Measurements from ENCODE around the gene ATP5IF1. TPM values are rescaled to one million over a fixed set of nuclear protein-coding genes. Genes with fewer than 3 reads are reported as not detected.

Gene ATP5IF1
- total RNA-seq = 163 and 168 TPM in 2 replicates

DNA sequence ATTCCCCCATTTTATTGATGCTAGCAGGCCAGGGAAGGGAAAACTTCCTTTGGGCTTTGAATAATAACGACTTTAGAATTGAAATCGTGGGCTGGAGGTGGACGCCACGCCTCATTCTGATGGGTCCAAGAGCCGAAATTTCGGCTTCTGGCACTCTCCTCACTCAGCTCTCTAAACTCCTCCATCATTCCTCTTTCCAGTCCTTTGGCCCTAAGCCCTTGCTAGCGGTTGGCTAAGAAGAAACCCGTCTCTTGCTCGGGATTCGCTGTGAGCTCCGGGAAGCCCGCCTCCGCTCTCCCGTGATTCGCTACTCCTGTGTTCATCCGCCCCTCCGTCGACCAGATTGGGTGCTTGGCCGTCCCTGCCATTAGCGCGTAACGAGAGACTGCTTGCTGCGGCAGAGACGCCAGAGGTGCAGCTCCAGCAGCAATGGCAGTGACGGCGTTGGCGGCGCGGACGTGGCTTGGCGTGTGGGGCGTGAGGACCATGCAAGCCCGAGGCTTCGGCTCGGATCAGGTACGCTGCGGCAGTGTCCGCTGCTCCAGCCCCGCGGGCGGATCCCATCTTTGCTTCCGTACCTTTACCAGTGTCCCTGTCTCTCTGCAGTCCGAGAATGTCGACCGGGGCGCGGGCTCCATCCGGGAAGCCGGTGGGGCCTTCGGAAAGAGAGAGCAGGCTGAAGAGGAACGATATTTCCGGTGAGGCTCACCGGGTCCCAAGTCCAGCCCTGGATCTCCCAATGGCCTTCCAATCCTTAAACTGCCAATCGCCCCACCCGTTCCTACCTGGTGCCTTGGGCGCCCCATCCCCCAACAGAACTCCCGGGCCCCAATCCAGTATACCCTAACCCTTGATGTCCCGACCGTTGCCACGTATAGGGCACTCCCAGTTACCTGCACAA lies at the start of gene ATP5IF1:
TSS of gene ATP5IF1 (plus strand) at position 370 of the 901 bp plus-strand sequence. CDS start at position 430, 60 bp downstream.

DNA sequence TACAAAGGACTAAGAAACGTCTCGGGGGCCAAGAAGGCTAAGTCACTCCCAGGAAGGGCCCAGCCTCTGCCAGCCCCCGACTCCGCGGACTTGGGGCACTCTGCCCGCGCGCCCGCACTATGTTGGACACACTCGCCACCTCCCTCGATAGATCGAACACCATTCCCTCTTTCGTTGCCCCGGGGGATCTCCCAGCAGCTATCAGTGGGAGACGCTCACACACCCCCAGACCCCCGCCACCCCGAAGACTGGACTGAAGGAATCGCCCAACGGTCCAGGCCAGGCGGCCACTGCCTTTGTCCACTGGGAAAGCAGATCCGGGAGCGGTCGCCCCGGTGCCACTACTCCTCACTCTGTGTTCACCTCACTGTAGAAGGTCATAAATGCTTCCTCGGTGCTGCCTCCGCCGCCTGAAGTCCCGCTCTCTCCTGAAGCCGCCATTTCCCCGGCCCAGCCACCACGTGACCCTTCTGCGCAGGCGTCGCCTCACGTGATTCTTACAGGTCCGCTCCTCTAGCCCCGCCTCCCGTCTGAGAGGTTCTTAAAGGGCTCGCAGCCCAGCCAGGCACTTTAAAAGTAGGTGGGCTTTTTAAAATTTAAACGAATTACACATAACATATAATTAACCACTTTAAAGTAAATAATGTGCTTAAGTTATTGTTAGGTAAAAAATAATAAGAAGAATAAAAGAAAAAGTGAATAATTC lies 3.2 kb upstream of the ATP5IF1 start, which contains the start of gene DNAJC8:
TSS of gene DNAJC8 (minus strand) at position 472 of the 706 bp plus-strand sequence. CDS start at position 441, 31 bp downstream.

GRCh38 chr1:28259252-28259933 lies 23.5 kb downstream of the ATP5IF1 start, which contains the start of gene SESN2:
Gene SESN2, plus strand, starts transcription at chr1:28259518. Its CDS starts 330 bp downstream, at chr1:28259848.

Other genes with a start within 250 kb of the ATP5IF1 start
- gene EYA3, start 147.5 kb upstream of the ATP5IF1 start, total RNA-seq = 7.7 and 11.6 TPM in 2 replicates
- gene PTAFR, start 59.4 kb upstream of the ATP5IF1 start, total RNA-seq = 7.5 and 8.7 TPM in 2 replicates
- gene DNAJC8, start 3.1 kb upstream of the ATP5IF1 start, total RNA-seq = 37.1 and 54.9 TPM in 2 replicates
- gene SESN2, start 23.4 kb downstream of the ATP5IF1 start, total RNA-seq = 21.9 and 35.0 TPM in 2 replicates
- gene MED18, start 92.9 kb downstream of the ATP5IF1 start, total RNA-seq = 29.0 and 30.6 TPM in 2 replicates
- 4.6 and 5.1 TPM in 2 replicates for gene PHACTR4, start 133.6 kb downstream of the ATP5IF1 start, total RNA-seq